Endometrium (tissue), 2 donors: Measurements from ENCODE around the gene ZNF695.

Experiments
- FAIRE-seq: peaks from 2 replicates; lab custom pipeline; 2012; peaks lifted over from hg19 to GRCh38; lab: Jason Lieb, UNC
- donor health status: control.
- donor health status: control.

ZNF695 gene

GRCh38 chr1:246954126-246954525 is 53.7 kb downstream of the ZNF695 start:
- FAIRE-seq, result no peak

GRCh38 chr1:246951413-246951812 is 56.4 kb downstream of the ZNF695 start:
- no peak for FAIRE-seq

- FAIRE-seq, result no peak
Measured at GRCh38 chr1:246949956-246950355, 57.9 kb downstream of the ZNF695 start.

GRCh38 chr1:246947255-246947654 is 60.6 kb downstream of the ZNF695 start:
- no peak for FAIRE-seq

- no peak for FAIRE-seq
Measured at GRCh38 chr1:246946366-246946765, 61.5 kb downstream of the ZNF695 start.
